Measurements from ENCODE around the gene PCDHGA1. TPM values are rescaled to one million over a fixed set of nuclear protein-coding genes. Genes with fewer than 3 reads are reported as not detected.
"Not testable (repeated sequence)": the region's sequence is repeated elsewhere in the genome, so short reads cannot be mapped to it uniquely, and the experiment has no call there.

The PCDHGA1 gene
- total RNA-seq, 1 experiment from 2014 or later, result 3.6 TPM

GRCh38 chr5:141383345-141383744 is 53.0 kb downstream of the PCDHGA1 start:
- Histone ChIP-seq H3K9me3 (replicated peaks) (peaks cover 7% of the 10 kb centered on the region), H3K36me3 (peaks cover 51% of the 10 kb centered on the region), H3K4me1 (no peaks in the 10 kb centered on the region), H3K27me3 (no peaks in the 10 kb centered on the region), H3K4me3 (no peak overlapping the region), H3K27ac (no peak overlapping the region)
- no peak for DNase-seq

- H3K4me1 ChIP-seq, result no peaks in the 10 kb centered on the region
- no peak for DNase-seq
- H3K4me3 ChIP-seq, result no peak overlapping the region
- peaks cover 7% of the 10 kb centered on the region for H3K9me3 ChIP-seq (replicated peaks)
- no peaks in the 10 kb centered on the region for H3K27me3 ChIP-seq
- peaks cover 44% of the 10 kb centered on the region for H3K36me3 ChIP-seq
- H3K27ac ChIP-seq, result no peak overlapping the region
These were observed 54.4 kb downstream of the PCDHGA1 start for GRCh38 chr5:141384471-141385267.

GRCh38 chr5:141387557-141388311 is 57.4 kb downstream of the PCDHGA1 start, which contains the start of gene PCDHGB4:
PCDHGB4 (plus strand) TSS chr5:141387698; CDS start chr5:141387885, 187 bp downstream.
- not testable (repeated sequence) for H3K4me3 ChIP-seq; H3K27ac ChIP-seq; H3K27me3 ChIP-seq; DNase-seq; H3K4me1 ChIP-seq; H3K9me3 ChIP-seq (replicated peaks)
- H3K36me3 ChIP-seq, result peaks cover 40% of the 10 kb centered on the region

- Histone ChIP-seq H3K4me3 (no peak overlapping the region), H3K36me3 (peaks cover 37% of the 10 kb centered on the region), H3K27ac (no peak overlapping the region), H3K4me1 (no peaks in the 10 kb centered on the region), H3K9me3 (replicated peaks) (peaks cover 9% of the 10 kb centered on the region), H3K27me3 (no peaks in the 10 kb centered on the region)
- DNase-seq, result no peak
These were observed 58.3 kb downstream of the PCDHGA1 start for GRCh38 chr5:141388661-141389060.

- Histone ChIP-seq H3K9me3 (replicated peaks) (peaks cover 12% of the 10 kb centered on the region), H3K4me3 (no peak overlapping the region), H3K27ac (no peak overlapping the region), H3K27me3 (no peaks in the 10 kb centered on the region), H3K4me1 (no peaks in the 10 kb centered on the region), H3K36me3 (peaks cover 34% of the 10 kb centered on the region)
- no peak for DNase-seq
These were observed 59.1 kb downstream of the PCDHGA1 start for GRCh38 chr5:141389153-141390042.

- Histone ChIP-seq H3K27ac (no peak within 1 kb of the TSS), H3K36me3 (peaks cover 16% of the 10 kb centered on the region), H3K9me3 (replicated peaks) (peaks cover 6% of the 10 kb centered on the region), H3K4me3 (no peak within 1 kb of the TSS), H3K27me3 (no peaks in the 10 kb centered on the region), H3K4me1 (no peaks in the 10 kb centered on the region)
- DNase-seq, result no peak
These were observed 62.3 kb downstream of the PCDHGA1 start, which contains the start of gene PCDHGA8 for GRCh38 chr5:141392429-141393198. PCDHGA8 (plus strand) TSS chr5:141392633; CDS start chr5:141392814, 181 bp downstream.

- H3K4me3 ChIP-seq, result no peak overlapping the region
- no peak for DNase-seq
- peaks cover 6% of the 10 kb centered on the region for H3K9me3 ChIP-seq (replicated peaks)
- H3K36me3 ChIP-seq, result peaks cover 16% of the 10 kb centered on the region
- no peak overlapping the region for H3K27ac ChIP-seq
- H3K4me1 ChIP-seq, result no peaks in the 10 kb centered on the region
- H3K27me3 ChIP-seq, result no peaks in the 10 kb centered on the region
These were observed 63.0 kb downstream of the PCDHGA1 start for GRCh38 chr5:141393267-141393666.

GRCh38 chr5:141394401-141395187 is 64.3 kb downstream of the PCDHGA1 start:
- not testable (repeated sequence) for H3K9me3 ChIP-seq (replicated peaks); H3K27me3 ChIP-seq; H3K4me1 ChIP-seq; H3K27ac ChIP-seq; H3K4me3 ChIP-seq; DNase-seq
- peaks cover 21% of the 10 kb centered on the region for H3K36me3 ChIP-seq

- H3K9me3 ChIP-seq (replicated peaks), result peaks cover 13% of the 10 kb centered on the region
These were observed 67.6 kb downstream of the PCDHGA1 start, which contains the start of gene PCDHGB5 for GRCh38 chr5:141397756-141398551. PCDHGB5 (plus strand) TSS chr5:141397947; CDS start chr5:141398128, 181 bp downstream.

GRCh38 chr5:141398608-141399007 is 68.3 kb downstream of the PCDHGA1 start:
- Histone ChIP-seq H3K4me1 (no peaks in the 10 kb centered on the region), H3K36me3 (peaks cover 30% of the 10 kb centered on the region), H3K9me3 (replicated peaks) (peaks cover 12% of the 10 kb centered on the region), H3K27ac (no peak overlapping the region), H3K27me3 (no peaks in the 10 kb centered on the region), H3K4me3 (no peak overlapping the region)
- DNase-seq, result no peak

More at GRCh38 chr5:141397756-141398551, 67.6 kb downstream of the PCDHGA1 start, which contains the start of gene PCDHGB5:
- H3K27ac ChIP-seq, H3K27me3 ChIP-seq, H3K4me1 ChIP-seq, H3K4me3 ChIP-seq, DNase-seq: not testable (repeated sequence)
- H3K36me3 ChIP-seq, result peaks cover 31% of the 10 kb centered on the region

GRCh38 chr5:141399555-141400258 is 69.4 kb downstream of the PCDHGA1 start:
- H3K4me3 ChIP-seq, result no peak overlapping the region
- H3K27ac ChIP-seq, result no peak overlapping the region
- DNase-seq, result no peak
- H3K9me3 ChIP-seq (replicated peaks), result peaks cover 9% of the 10 kb centered on the region
- H3K27me3 ChIP-seq, result no peaks in the 10 kb centered on the region
- H3K4me1 ChIP-seq, result no peaks in the 10 kb centered on the region
- peaks cover 25% of the 10 kb centered on the region for H3K36me3 ChIP-seq
